Spleen (tissue), 7 donors: ENCODE measurements around the gene ACSM2A.

Source experiments
- CTCF ChIP-seq, 11 experiments: fragments of 200-600 bp in 7 of 11; fragments of 450-650 bp in 4 of 11; sonication (generic) in 4 of 11; IDR thresholded peaks in 8 of 11; conservative IDR thresholded peaks in 3 of 11; 1 replicate in 7 of 11; 2 replicates in 4 of 11; pipeline versions ENCODE4 v1.4.0 to v1.8.0; 2016 to 2021; ENCODE audit warnings: antibody characterized with exemption in 11 of 11, inconsistent platforms in 4 of 11, mild to moderate bottlenecking in 1 of 11
- POLR2A ChIP-seq, 3 donors: fragments of 450-650 bp; IDR thresholded peaks; one replicate each; pipeline ENCODE4 v1.5.1; 2017; ENCODE audit warnings: antibody characterized with exemption in 3 of 3, mild to moderate bottlenecking in 1 of 3
- POLR2AphosphoS5 ChIP-seq, 3 donors: sonication (generic); formaldehyde crosslinking; IDR thresholded peaks; one replicate each; pipeline ENCODE4 v1.5.1; 2017; ENCODE audit warnings: antibody characterized with exemption in 3 of 3
- donor health status: DM: no; HTN: no; CAD: no; lungs with moderate emphysema.
- donor health status: DM: no; HTN: no; CAD: no.
- donor health status: DM: no; HTN: no; CAD: no.

DNA sequence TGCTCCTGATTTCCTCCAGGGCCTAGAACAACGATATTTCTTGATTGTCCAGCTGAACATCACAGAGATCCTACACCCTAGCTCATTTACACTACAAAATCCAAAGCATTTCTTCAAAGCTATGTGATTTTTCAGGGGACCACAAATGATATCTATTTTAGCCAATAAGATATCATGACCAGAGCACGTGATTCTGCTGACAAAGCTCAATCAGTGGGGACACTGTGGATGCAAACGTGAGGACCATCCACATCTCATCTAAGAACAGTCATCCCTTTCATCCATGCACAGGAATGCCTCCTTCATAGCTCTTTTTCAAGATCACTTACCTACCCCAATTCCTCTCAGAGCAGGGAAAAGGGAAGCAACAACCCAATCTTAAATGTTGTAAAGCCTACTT lies 67.9 kb downstream of the ACSM2A start:
- no peak for TF ChIP-seq CTCF (IDR thresholded peaks at IDR 0.05 in 8 of 11, conservative IDR thresholded peaks at IDR 0.05 in 3 of 11)
- no peak for TF ChIP-seq POLR2A (IDR thresholded peaks at IDR 0.05)
- no peak for TF ChIP-seq POLR2AphosphoS5 (IDR thresholded peaks at IDR 0.05)
